GOT3 (cell line): ENCODE results near the gene SLC25A17.
"Not testable (repeated sequence)": the region's sequence is repeated elsewhere in the genome, so short reads cannot be mapped to it uniquely, and the experiment has no call there.

Experiments
- DNase-seq: peaks from one replicate; lab custom pipeline; 2025; ENCODE audit warnings: mixed read lengths; lab: John Stamatoyannopoulos, UW

Gene SLC25A17

GRCh38 chr22:40818192-40818746, 877 bp downstream of the SLC25A17 start:
- DNase-seq = no peak

GRCh38 chr22:40817737-40818136, 1.4 kb downstream of the SLC25A17 start:
- DNase-seq = no peak

- no peak for DNase-seq
Measured at GRCh38 chr22:40813912-40814315, 5.2 kb downstream of the SLC25A17 start.

GRCh38 chr22:40808018-40808841, 10.9 kb downstream of the SLC25A17 start:
- DNase-seq = no peak

- DNase-seq = no peak
Measured at GRCh38 chr22:40806711-40807110, 12.4 kb downstream of the SLC25A17 start.

GRCh38 chr22:40805699-40806203, 13.4 kb downstream of the SLC25A17 start:
- no peak for DNase-seq

- no peak for DNase-seq
Measured at GRCh38 chr22:40805239-40805638, 13.9 kb downstream of the SLC25A17 start.

GRCh38 chr22:40803321-40803720, 15.8 kb downstream of the SLC25A17 start:
- no peak for DNase-seq

GRCh38 chr22:40799008-40799407, 20.1 kb downstream of the SLC25A17 start:
- no peak for DNase-seq

- DNase-seq = no peak
Measured at GRCh38 chr22:40797427-40797826, 21.7 kb downstream of the SLC25A17 start.

GRCh38 chr22:40792451-40792850, 26.7 kb downstream of the SLC25A17 start:
- DNase-seq = no peak

GRCh38 chr22:40791241-40791640, 27.9 kb downstream of the SLC25A17 start:
- DNase-seq = no peak

GRCh38 chr22:40789131-40789530, 30.0 kb downstream of the SLC25A17 start:
- no peak for DNase-seq

- no peak for DNase-seq
Measured at GRCh38 chr22:40782521-40782920, 36.6 kb downstream of the SLC25A17 start.

- not testable (repeated sequence) for DNase-seq
Measured at GRCh38 chr22:40781749-40782148, 37.4 kb downstream of the SLC25A17 start.

- no peak for DNase-seq
Measured at GRCh38 chr22:40769761-40770160, 49.4 kb downstream of the SLC25A17 start.

GRCh38 chr22:40768206-40768605, 50.9 kb downstream of the SLC25A17 start:
- no peak for DNase-seq

- no peak for DNase-seq
Measured at GRCh38 chr22:40766956-40767355, 52.2 kb downstream of the SLC25A17 start.

- no peak for DNase-seq
Measured at GRCh38 chr22:40764763-40765441, 54.2 kb downstream of the SLC25A17 start.

GRCh38 chr22:40759294-40759840, 59.8 kb downstream of the SLC25A17 start:
- no peak for DNase-seq

GRCh38 chr22:40758851-40759250, 60.3 kb downstream of the SLC25A17 start:
- DNase-seq = not testable (repeated sequence)

- no peak for DNase-seq
Measured at GRCh38 chr22:40758390-40758789, 60.8 kb downstream of the SLC25A17 start.

GRCh38 chr22:40757071-40757470, 62.1 kb downstream of the SLC25A17 start:
- DNase-seq = no peak
